Osteoblast (primary cell): ENCODE results near the gene ATL2. TPM values are rescaled to one million over a fixed set of nuclear protein-coding genes. Genes with fewer than 3 reads are reported as not detected.

Experiments used
- DNase-seq: peaks from one replicate; pipeline ENCODE4 v3.0.0; 2011; ENCODE audit warnings: low spot score, mixed read lengths; ENCODE audit not compliant: insufficient read length; ENCODE audit errors: missing footprints
- H2AFZ ChIP-seq: 2 replicates; pipeline ENCODE4 v1.6.0; 2011; ENCODE audit warnings: mild to moderate bottlenecking, low read length
- H3K27ac ChIP-seq: 2 replicates; pipeline ENCODE4 v1.5.1; 2011; ENCODE audit warnings: mild to moderate bottlenecking, low read depth, low read length, moderate library complexity
- H3K27me3 ChIP-seq: 2 replicates; pipeline ENCODE4 v1.6.0; 2012; ENCODE audit warnings: mild to moderate bottlenecking, control low read depth, inconsistent platforms, low read length, moderate library complexity; ENCODE audit not compliant: insufficient read depth
- H3K36me3 ChIP-seq: 2 replicates; pipeline ENCODE4 v1.5.1; 2011; ENCODE audit warnings: mild to moderate bottlenecking, low read length, control low read depth, moderate library complexity; ENCODE audit not compliant: insufficient read depth
- H3K4me1 ChIP-seq: 2 replicates; pipeline ENCODE4 v1.5.1; 2011; ENCODE audit warnings: mild to moderate bottlenecking, low read length, control low read depth, moderate library complexity; ENCODE audit not compliant: insufficient read depth
- H3K4me2 ChIP-seq: 2 replicates; pipeline ENCODE4 v1.6.0; 2011; ENCODE audit warnings: mild to moderate bottlenecking, low read length; ENCODE audit not compliant: insufficient read depth
- H3K4me3 ChIP-seq: fragments of 200-600 bp; sonication (generic); 3 replicates; pipeline ENCODE4 v1.5.1; 2012; ENCODE audit warnings: mild to moderate bottlenecking, low read length, inconsistent platforms; ENCODE audit not compliant: insufficient read depth
- H3K79me2 ChIP-seq: 2 replicates; pipeline ENCODE4 v1.6.0; 2012; ENCODE audit warnings: mild to moderate bottlenecking, low read length, control low read depth, inconsistent platforms; ENCODE audit not compliant: insufficient read depth
- H3K9me3 ChIP-seq: 2 replicates; pipeline ENCODE4 v1.5.1; 2011; ENCODE audit warnings: low read depth, low read length, control low read depth
- H4K20me1 ChIP-seq: 2 replicates; pipeline ENCODE4 v1.6.0; 2012; ENCODE audit warnings: mild to moderate bottlenecking, low read length, control low read depth; ENCODE audit not compliant: insufficient read depth
- total RNA-seq: library from RNA; depleted of rRNA; stranded (reverse); fragments of >200 nt; gene quantifications from 2 replicates; pipeline ENCODE4 v1.2.3, GENCODE V29; 2012
- TF ChIP-seq, protein P1 (sequence below): IDR thresholded peaks from 2 replicates; pipeline ENCODE4 v1.5.1; 2011; ENCODE audit warnings: mild to moderate bottlenecking, low read depth, low read length, moderate library complexity; ENCODE audit errors: extremely low read depth

Gene ATL2
- total RNA-seq, 1 donor = 64.4 TPM

DNA sequence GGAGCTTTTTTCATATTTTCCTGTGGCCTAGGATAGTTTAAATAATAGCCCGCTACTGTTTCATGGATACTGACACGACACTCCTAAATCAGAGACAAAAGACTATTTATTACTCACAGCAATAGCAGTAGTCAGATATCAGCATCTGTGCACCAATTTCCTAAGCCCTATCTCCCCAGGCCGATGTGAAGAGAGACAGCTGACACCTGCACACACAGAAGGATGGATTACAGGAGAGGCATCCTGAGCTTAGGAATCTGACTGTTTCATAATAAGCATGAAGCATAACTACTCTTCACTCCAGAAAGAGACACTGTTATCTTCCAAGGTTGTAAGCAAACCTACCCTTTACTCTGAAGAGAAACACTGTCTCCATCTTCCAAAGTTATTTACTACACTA is 105.4 kb downstream of the ATL2 start:
- Histone ChIP-seq H3K79me2 (no peaks in the 10 kb centered on the region), H3K27ac (no peak overlapping the region), H3K36me3 (no peaks in the 10 kb centered on the region), H4K20me1 (no peaks in the 10 kb centered on the region), H3K4me2 (no peak overlapping the region), H3K27me3 (no peaks in the 10 kb centered on the region), H3K4me1 (peaks cover 17% of the 10 kb centered on the region), H2AFZ (no peak overlapping the region), H3K4me3 (no peak overlapping the region), H3K9me3 (no peaks in the 10 kb centered on the region)
- TF ChIP-seq, protein P1, sequence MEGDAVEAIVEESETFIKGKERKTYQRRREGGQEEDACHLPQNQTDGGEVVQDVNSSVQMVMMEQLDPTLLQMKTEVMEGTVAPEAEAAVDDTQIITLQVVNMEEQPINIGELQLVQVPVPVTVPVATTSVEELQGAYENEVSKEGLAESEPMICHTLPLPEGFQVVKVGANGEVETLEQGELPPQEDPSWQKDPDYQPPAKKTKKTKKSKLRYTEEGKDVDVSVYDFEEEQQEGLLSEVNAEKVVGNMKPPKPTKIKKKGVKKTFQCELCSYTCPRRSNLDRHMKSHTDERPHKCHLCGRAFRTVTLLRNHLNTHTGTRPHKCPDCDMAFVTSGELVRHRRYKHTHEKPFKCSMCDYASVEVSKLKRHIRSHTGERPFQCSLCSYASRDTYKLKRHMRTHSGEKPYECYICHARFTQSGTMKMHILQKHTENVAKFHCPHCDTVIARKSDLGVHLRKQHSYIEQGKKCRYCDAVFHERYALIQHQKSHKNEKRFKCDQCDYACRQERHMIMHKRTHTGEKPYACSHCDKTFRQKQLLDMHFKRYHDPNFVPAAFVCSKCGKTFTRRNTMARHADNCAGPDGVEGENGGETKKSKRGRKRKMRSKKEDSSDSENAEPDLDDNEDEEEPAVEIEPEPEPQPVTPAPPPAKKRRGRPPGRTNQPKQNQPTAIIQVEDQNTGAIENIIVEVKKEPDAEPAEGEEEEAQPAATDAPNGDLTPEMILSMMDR = no peak
- DNase-seq = no peak

- Histone ChIP-seq H3K4me2 (peak overlapping the region; percentile 17), H3K27ac (peak overlapping the region; percentile 89), H3K9me3 (no peaks in the 10 kb centered on the region), H2AFZ (no peak overlapping the region), H3K4me1 (peaks cover 15% of the 10 kb centered on the region), H4K20me1 (no peaks in the 10 kb centered on the region), H3K36me3 (no peaks in the 10 kb centered on the region), H3K4me3 (no peak overlapping the region), H3K79me2 (no peaks in the 10 kb centered on the region), H3K27me3 (no peaks in the 10 kb centered on the region)
- DNase-seq = no peak
- TF ChIP-seq, protein P1 = no peak
Observed at GRCh38 chr2:38269421-38269820, 107.7 kb downstream of the ATL2 start.

DNA sequence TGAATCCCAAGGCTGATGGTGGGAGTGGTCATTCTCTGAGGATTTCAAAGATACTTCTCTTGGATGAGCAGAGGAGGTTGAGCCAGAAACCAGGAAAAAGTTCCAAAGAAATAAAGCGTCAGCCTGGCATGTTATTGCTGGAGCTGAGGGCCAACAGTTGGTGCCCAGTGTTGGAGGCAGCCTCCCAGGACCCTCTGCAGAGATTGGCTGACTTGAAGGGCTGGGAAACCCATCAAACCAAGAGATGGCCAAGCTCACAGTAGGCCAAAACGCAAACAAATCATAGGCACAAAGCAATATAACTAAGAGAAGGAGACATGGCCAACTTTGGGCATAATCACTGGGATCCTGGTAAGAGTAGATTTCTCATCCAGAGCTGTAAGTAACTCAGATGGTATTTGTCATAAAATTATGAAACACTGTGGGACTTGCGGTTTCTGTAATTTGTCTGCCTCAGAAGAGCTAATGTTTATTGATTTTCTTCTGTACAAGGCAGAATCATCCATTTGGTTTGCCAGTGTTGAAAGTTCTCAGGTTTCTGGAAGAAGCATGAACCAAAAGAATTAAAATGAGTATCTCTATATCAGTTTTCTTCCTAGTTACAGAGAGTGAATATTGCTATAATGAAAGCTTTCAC is 108.3 kb downstream of the ATL2 start:
- Histone ChIP-seq H3K4me1 (peaks cover 14% of the 10 kb centered on the region), H3K4me2 (peak overlapping the region; percentile 17), H3K9me3 (no peaks in the 10 kb centered on the region), H3K4me3 (no peak overlapping the region), H4K20me1 (no peaks in the 10 kb centered on the region), H3K36me3 (no peaks in the 10 kb centered on the region), H3K79me2 (no peaks in the 10 kb centered on the region), H3K27ac (peak overlapping the region; percentile 89), H3K27me3 (no peaks in the 10 kb centered on the region), H2AFZ (peak overlapping the region; percentile 25)
- TF ChIP-seq, protein P1 = no peak
- DNase-seq = peak; percentile 88

- no peak overlapping the region for H2AFZ ChIP-seq
- no peaks in the 10 kb centered on the region for H3K79me2 ChIP-seq
- H3K4me2 ChIP-seq = no peak overlapping the region
- DNase-seq = no peak
- no peaks in the 10 kb centered on the region for H4K20me1 ChIP-seq
- H3K36me3 ChIP-seq = no peaks in the 10 kb centered on the region
- H3K4me3 ChIP-seq = no peak overlapping the region
- TF ChIP-seq, protein P1 = no peak
- peaks cover 14% of the 10 kb centered on the region for H3K4me1 ChIP-seq
- no peaks in the 10 kb centered on the region for H3K27me3 ChIP-seq
- H3K9me3 ChIP-seq = no peaks in the 10 kb centered on the region
- H3K27ac ChIP-seq = peak overlapping the region; percentile 89
Observed at GRCh38 chr2:38268001-38268400, 109.1 kb downstream of the ATL2 start.
